Right lobe of liver (tissue), 4 donors: Measurements from ENCODE around the gene PDZD7.

Source experiments
- POLR2A ChIP-seq: fragments of 450-650 bp; IDR thresholded peaks from one replicate; pipeline ENCODE4 v1.6.1; 2017; ENCODE audit warnings: antibody characterized with exemption, mild to moderate bottlenecking
- TF ChIP-seq, protein P1 (sequence below), 4 donors: fragments of 200-600 bp in 3 of 4; fragments of 450-650 bp in 1 of 4; IDR thresholded peaks; one replicate each; pipeline versions ENCODE4 v1.5.1 to v1.8.0; 2016 to 2022; ENCODE audit warnings: antibody characterized with exemption in 4 of 4, mild to moderate bottlenecking in 2 of 4
- donor health status: DM: no; HTN: no; CAD: no.
- donor health status: DM: no; HTN: no; CAD: no.
- donor health status: DM: no; HTN: yes; CAD: no.

GRCh38 chr10:101046332-101047238, 15.7 kb upstream of the PDZD7 start:
- TF ChIP-seq, protein P1, sequence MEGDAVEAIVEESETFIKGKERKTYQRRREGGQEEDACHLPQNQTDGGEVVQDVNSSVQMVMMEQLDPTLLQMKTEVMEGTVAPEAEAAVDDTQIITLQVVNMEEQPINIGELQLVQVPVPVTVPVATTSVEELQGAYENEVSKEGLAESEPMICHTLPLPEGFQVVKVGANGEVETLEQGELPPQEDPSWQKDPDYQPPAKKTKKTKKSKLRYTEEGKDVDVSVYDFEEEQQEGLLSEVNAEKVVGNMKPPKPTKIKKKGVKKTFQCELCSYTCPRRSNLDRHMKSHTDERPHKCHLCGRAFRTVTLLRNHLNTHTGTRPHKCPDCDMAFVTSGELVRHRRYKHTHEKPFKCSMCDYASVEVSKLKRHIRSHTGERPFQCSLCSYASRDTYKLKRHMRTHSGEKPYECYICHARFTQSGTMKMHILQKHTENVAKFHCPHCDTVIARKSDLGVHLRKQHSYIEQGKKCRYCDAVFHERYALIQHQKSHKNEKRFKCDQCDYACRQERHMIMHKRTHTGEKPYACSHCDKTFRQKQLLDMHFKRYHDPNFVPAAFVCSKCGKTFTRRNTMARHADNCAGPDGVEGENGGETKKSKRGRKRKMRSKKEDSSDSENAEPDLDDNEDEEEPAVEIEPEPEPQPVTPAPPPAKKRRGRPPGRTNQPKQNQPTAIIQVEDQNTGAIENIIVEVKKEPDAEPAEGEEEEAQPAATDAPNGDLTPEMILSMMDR (IDR thresholded peaks at IDR 0.05): no peak
- TF ChIP-seq POLR2A: no peak
